HepG2 (cell line): Measurements from ENCODE around the gene OR10AD1. TPM values are rescaled to one million over a fixed set of nuclear protein-coding genes. Genes with fewer than 3 reads are reported as not detected.

ENCODE experiments used
- ASH2L ChIP-seq: fragments of 300-600, 200-600 bp; sonication (generic); IDR thresholded peaks from 2 replicates; pipeline ENCODE4 v1.7.0; 2017; ENCODE audit warnings: low read depth, mild to moderate bottlenecking, moderate library complexity, mixed read lengths, low read length; ENCODE audit not compliant: insufficient read length
- CENPT ChIP-seq: sonication (generic); formaldehyde crosslinking; IDR thresholded peaks from 2 replicates; pipeline ENCODE4 v1.8.0; 2022; ENCODE audit warnings: low read depth, mild to moderate bottlenecking, moderate library complexity, missing genetic modification reagents
- EED ChIP-seq: sonication (generic); formaldehyde crosslinking; IDR thresholded peaks from 2 replicates; pipeline ENCODE4 v1.5.0; 2020; ENCODE audit warnings: mild to moderate bottlenecking, missing genetic modification reagents
- FOXJ3 ChIP-seq: sonication (generic); formaldehyde crosslinking; IDR thresholded peaks from 2 replicates; pipeline ENCODE4 v1.4.0; 2020; ENCODE audit warnings: missing genetic modification reagents, mild to moderate bottlenecking, borderline replicate concordance
- HOXA5 ChIP-seq: sonication (generic); formaldehyde crosslinking; IDR thresholded peaks from 2 replicates; pipeline ENCODE4 v1.4.0; 2020; ENCODE audit warnings: missing genetic modification reagents
- JUNB ChIP-seq: sonication (generic); formaldehyde crosslinking; IDR thresholded peaks from 2 replicates; pipeline ENCODE4 v1.8.0; 2022; ENCODE audit warnings: missing genetic modification reagents, mild to moderate bottlenecking, borderline replicate concordance
- NCOA5 ChIP-seq: sonication (generic); formaldehyde crosslinking; IDR thresholded peaks from 2 replicates; pipeline ENCODE4 v1.4.0; 2020; ENCODE audit warnings: missing genetic modification reagents
- RBAK ChIP-seq: sonication (generic); formaldehyde crosslinking; IDR thresholded peaks from 2 replicates; pipeline ENCODE4 v1.5.1; 2020; ENCODE audit warnings: mild to moderate bottlenecking, missing genetic modification reagents
- TGIF2 ChIP-seq: IDR thresholded peaks from 2 replicates; pipeline ENCODE4 v1.6.1; 2016; ENCODE audit warnings: control low read depth, missing compliant biosample characterization
- TMF1 ChIP-seq: sonication (generic); formaldehyde crosslinking; IDR thresholded peaks from 2 replicates; pipeline ENCODE4 v1.8.1; 2022; ENCODE audit warnings: low read depth, missing genetic modification reagents
- ZBTB38 ChIP-seq: sonication (generic); formaldehyde crosslinking; IDR thresholded peaks from 2 replicates; pipeline ENCODE4 v1.5.1; 2020; ENCODE audit warnings: mild to moderate bottlenecking, missing genetic modification reagents
- ZBTB8A ChIP-seq: sonication (generic); formaldehyde crosslinking; IDR thresholded peaks from 2 replicates; pipeline ENCODE4 v1.4.0; 2020; ENCODE audit warnings: mild to moderate bottlenecking, low read depth, missing genetic modification reagents, borderline replicate concordance
- ZNF569 ChIP-seq: sonication (generic); formaldehyde crosslinking; IDR thresholded peaks from 2 replicates; pipeline ENCODE4 v1.5.0; 2020; ENCODE audit warnings: mild to moderate bottlenecking, missing genetic modification reagents, moderate library complexity, borderline replicate concordance
- polyA plus RNA-seq, 8 experiments: library from polyadenylated mRNA; depleted of rRNA in 3 of 8; stranded (reverse) in 7 of 8; unstranded in 1 of 8; fragments of >200 nt; fragmentation: Illumina TruSeq in 4 of 8; extraction: Trizol in 4 of 8; gene quantifications; 2 replicates each; pipeline versions ENCODE4 v1.2.1 to v1.2.3, GENCODE V29; 2011 to 2016; ENCODE audit warnings: low read depth in 4 of 8, missing spikeins in 1 of 8, mixed read lengths in 1 of 8; ENCODE audit not compliant: insufficient read depth in 1 of 8
- total RNA-seq, 5 experiments: library from RNA; depleted of rRNA; stranded (reverse); fragments of >200 nt; fragmentation: Illumina TruSeq; extraction: Trizol; gene quantifications; 2 replicates each; pipeline ENCODE4 v1.2.3, GENCODE V29; 2016; ENCODE audit warnings: low read depth in 1 of 5
- TF ChIP-seq, protein P1 (sequence below): sonication (generic); formaldehyde crosslinking; IDR thresholded peaks from 2 replicates; pipeline ENCODE4 v1.5.0; 2020; ENCODE audit warnings: missing genetic modification reagents
- TF ChIP-seq, protein P2 (sequence below): sonication (generic); formaldehyde crosslinking; IDR thresholded peaks from 2 replicates; pipeline ENCODE4 v1.9.0; 2022; ENCODE audit warnings: low read depth, missing genetic modification reagents
- TF ChIP-seq, protein P3 (sequence below): sonication (generic); formaldehyde crosslinking; IDR thresholded peaks from 2 replicates; pipeline ENCODE4 v1.4.0; 2020; ENCODE audit warnings: missing genetic modification reagents
- TF ChIP-seq, protein P4 (sequence below): sonication (generic); formaldehyde crosslinking; IDR thresholded peaks from 2 replicates; pipeline ENCODE4 v1.4.0; 2020; ENCODE audit warnings: mild to moderate bottlenecking, missing genetic modification reagents
- TF ChIP-seq, protein P5 (sequence below): sonication (generic); formaldehyde crosslinking; IDR thresholded peaks from 2 replicates; pipeline ENCODE4 v1.4.0; 2020; ENCODE audit warnings: missing genetic modification reagents

OR10AD1 gene
- total and polyA plus RNA-seq, 2 of the 13 experiments (the other 11 are each of a cell fraction or from before 2014, with no cell fraction given) = not detected

DNA sequence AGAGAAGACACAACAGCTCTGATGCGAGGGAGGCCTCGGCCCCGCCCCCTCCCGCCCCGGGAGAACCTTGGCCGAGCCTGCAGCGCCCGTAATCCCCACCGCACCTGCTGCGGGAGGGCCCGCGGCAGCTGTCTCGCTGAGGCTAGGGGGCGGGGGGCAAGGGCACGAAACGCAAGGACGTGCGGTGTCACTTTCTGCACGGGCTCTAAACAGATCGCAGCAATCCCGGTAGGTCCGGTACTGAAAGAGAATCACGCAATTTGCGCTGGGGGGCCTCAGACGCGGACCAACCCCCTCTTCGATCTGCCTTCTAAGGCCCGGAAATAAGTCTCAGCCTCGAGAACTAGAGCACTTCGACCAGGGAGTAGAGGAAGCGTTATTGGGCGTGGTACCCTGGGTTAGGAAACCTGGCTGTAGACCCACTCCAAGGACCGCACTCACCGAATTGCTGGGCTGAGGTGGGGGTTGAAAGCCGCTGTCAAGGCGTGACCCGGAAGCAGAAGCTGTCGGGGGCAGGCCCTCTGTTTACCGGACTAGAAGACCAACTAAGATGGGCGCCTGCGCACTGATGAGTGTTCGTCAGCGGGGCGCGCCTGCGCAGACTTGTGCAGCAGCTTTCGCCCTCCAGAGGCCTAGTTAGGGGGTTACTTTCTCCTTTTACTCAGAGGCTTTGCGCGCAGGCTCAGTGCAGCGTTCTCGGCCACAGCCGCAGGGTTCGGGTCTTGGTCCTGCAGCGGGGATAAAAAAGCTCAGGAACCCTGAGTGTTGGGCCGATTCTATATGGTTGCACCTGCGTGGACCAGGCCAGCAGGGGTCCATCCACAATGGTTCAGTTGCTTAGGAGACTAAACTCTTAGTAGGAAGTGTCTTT, 45.8 kb downstream of the OR10AD1 start, which contains the start of gene ASB8 (continued):
- TF ChIP-seq, protein P1, sequence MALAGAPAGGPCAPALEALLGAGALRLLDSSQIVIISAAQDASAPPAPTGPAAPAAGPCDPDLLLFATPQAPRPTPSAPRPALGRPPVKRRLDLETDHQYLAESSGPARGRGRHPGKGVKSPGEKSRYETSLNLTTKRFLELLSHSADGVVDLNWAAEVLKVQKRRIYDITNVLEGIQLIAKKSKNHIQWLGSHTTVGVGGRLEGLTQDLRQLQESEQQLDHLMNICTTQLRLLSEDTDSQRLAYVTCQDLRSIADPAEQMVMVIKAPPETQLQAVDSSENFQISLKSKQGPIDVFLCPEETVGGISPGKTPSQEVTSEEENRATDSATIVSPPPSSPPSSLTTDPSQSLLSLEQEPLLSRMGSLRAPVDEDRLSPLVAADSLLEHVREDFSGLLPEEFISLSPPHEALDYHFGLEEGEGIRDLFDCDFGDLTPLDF (CRISPR knock-in tag) = no peak
- peak; percentile 98 for TF ChIP-seq TGIF2 (CRISPR knock-in tag)
- TF ChIP-seq, protein P2, sequence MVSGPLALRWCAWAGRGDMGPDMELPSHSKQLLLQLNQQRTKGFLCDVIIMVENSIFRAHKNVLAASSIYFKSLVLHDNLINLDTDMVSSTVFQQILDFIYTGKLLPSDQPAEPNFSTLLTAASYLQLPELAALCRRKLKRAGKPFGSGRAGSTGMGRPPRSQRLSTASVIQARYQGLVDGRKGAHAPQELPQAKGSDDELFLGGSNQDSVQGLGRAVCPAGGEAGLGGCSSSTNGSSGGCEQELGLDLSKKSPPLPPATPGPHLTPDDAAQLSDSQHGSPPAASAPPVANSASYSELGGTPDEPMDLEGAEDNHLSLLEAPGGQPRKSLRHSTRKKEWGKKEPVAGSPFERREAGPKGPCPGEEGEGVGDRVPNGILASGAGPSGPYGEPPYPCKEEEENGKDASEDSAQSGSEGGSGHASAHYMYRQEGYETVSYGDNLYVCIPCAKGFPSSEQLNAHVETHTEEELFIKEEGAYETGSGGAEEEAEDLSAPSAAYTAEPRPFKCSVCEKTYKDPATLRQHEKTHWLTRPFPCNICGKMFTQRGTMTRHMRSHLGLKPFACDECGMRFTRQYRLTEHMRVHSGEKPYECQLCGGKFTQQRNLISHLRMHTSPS (CRISPR knock-in tag) = no peak
- TF ChIP-seq TMF1 = no peak
- TF ChIP-seq RBAK = no peak
- TF ChIP-seq NCOA5 = no peak
- TF ChIP-seq, protein P3, sequence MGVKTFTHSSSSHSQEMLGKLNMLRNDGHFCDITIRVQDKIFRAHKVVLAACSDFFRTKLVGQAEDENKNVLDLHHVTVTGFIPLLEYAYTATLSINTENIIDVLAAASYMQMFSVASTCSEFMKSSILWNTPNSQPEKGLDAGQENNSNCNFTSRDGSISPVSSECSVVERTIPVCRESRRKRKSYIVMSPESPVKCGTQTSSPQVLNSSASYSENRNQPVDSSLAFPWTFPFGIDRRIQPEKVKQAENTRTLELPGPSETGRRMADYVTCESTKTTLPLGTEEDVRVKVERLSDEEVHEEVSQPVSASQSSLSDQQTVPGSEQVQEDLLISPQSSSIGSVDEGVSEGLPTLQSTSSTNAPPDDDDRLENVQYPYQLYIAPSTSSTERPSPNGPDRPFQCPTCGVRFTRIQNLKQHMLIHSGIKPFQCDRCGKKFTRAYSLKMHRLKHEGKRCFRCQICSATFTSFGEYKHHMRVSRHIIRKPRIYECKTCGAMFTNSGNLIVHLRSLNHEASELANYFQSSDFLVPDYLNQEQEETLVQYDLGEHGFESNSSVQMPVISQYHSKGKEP (CRISPR knock-in tag) = no peak
- TF ChIP-seq ZNF569 (CRISPR knock-in tag) = no peak
- TF ChIP-seq ZBTB38 (CRISPR knock-in tag) = no peak; the same call in 1 of the 2 replicates
- no peak for TF ChIP-seq FOXJ3 (CRISPR knock-in tag)
- TF ChIP-seq ZBTB8A (CRISPR knock-in tag) = no peak
- TF ChIP-seq, protein P4, sequence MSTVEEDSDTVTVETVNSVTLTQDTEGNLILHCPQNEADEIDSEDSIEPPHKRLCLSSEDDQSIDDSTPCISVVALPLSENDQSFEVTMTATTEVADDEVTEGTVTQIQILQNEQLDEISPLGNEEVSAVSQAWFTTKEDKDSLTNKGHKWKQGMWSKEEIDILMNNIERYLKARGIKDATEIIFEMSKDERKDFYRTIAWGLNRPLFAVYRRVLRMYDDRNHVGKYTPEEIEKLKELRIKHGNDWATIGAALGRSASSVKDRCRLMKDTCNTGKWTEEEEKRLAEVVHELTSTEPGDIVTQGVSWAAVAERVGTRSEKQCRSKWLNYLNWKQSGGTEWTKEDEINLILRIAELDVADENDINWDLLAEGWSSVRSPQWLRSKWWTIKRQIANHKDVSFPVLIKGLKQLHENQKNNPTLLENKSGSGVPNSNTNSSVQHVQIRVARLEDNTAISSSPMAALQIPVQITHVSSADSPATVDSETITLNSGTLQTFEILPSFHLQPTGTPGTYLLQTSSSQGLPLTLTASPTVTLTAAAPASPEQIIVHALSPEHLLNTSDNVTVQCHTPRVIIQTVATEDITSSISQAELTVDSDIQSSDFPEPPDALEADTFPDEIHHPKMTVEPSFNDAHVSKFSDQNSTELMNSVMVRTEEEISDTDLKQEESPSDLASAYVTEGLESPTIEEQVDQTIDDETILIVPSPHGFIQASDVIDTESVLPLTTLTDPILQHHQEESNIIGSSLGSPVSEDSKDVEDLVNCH (CRISPR knock-in tag) = no peak
- peak; percentile 96 for TF ChIP-seq ASH2L
- TF ChIP-seq EED = peak; percentile 73; the same call in 1 of the 2 replicates
- TF ChIP-seq, protein P5, sequence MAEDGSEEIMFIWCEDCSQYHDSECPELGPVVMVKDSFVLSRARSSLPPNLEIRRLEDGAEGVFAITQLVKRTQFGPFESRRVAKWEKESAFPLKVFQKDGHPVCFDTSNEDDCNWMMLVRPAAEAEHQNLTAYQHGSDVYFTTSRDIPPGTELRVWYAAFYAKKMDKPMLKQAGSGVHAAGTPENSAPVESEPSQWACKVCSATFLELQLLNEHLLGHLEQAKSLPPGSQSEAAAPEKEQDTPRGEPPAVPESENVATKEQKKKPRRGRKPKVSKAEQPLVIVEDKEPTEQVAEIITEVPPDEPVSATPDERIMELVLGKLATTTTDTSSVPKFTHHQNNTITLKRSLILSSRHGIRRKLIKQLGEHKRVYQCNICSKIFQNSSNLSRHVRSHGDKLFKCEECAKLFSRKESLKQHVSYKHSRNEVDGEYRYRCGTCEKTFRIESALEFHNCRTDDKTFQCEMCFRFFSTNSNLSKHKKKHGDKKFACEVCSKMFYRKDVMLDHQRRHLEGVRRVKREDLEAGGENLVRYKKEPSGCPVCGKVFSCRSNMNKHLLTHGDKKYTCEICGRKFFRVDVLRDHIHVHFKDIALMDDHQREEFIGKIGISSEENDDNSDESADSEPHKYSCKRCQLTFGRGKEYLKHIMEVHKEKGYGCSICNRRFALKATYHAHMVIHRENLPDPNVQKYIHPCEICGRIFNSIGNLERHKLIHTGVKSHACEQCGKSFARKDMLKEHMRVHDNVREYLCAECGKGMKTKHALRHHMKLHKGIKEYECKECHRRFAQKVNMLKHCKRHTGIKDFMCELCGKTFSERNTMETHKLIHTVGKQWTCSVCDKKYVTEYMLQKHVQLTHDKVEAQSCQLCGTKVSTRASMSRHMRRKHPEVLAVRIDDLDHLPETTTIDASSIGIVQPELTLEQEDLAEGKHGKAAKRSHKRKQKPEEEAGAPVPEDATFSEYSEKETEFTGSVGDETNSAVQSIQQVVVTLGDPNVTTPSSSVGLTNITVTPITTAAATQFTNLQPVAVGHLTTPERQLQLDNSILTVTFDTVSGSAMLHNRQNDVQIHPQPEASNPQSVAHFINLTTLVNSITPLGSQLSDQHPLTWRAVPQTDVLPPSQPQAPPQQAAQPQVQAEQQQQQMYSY (CRISPR knock-in tag) = no peak
- TF ChIP-seq HOXA5 (CRISPR knock-in tag) = no peak
- no peak for TF ChIP-seq CENPT (CRISPR knock-in tag)
- no peak for TF ChIP-seq JUNB (CRISPR knock-in tag)
